HG03469 (cell line): ENCODE data around the gene NAP1L1.
A peak's percentile ranks its signal among the peaks of the same experiment; 100 is the strongest.

Experiments
- ATAC-seq: cut with Tn5 transposase; IDR thresholded peaks from one replicate; pipeline ENCODE4 v1.9.1; 2021; ENCODE audit warnings: mild to moderate bottlenecking, moderate library complexity, moderate number of reproducible peaks; ENCODE audit not compliant: unreplicated experiment

The NAP1L1 gene

GRCh38 chr12:76041406-76041805 is 43.1 kb downstream of the NAP1L1 start:
- no peak for ATAC-seq

- no peak for ATAC-seq
These were observed 44.0 kb downstream of the NAP1L1 start for GRCh38 chr12:76040461-76040860.

GRCh38 chr12:76038176-76038575 is 46.3 kb downstream of the NAP1L1 start:
- ATAC-seq = no peak

- ATAC-seq = peak; percentile 69
These were observed 47.1 kb downstream of the NAP1L1 start for GRCh38 chr12:76037130-76038103.

- ATAC-seq = no peak
These were observed 49.4 kb downstream of the NAP1L1 start for GRCh38 chr12:76035045-76035444.

GRCh38 chr12:76033081-76034011 is 51.1 kb downstream of the NAP1L1 start:
- no peak for ATAC-seq

GRCh38 chr12:76032043-76032981 is 52.2 kb downstream of the NAP1L1 start:
- ATAC-seq = peak; percentile 13

- ATAC-seq = peak; percentile 78
These were observed 53.0 kb downstream of the NAP1L1 start, which contains the start of gene PHLDA1 for GRCh38 chr12:76031414-76032042. TSS of gene PHLDA1 (minus strand) at chr12:76031776.

GRCh38 chr12:76031081-76031413 is 53.4 kb downstream of the NAP1L1 start:
- no peak for ATAC-seq

- ATAC-seq = no peak
These were observed 54.0 kb downstream of the NAP1L1 start for GRCh38 chr12:76030341-76031080.

- no peak for ATAC-seq
These were observed 54.5 kb downstream of the NAP1L1 start for GRCh38 chr12:76029982-76030340.

GRCh38 chr12:76028571-76029277 is 55.8 kb downstream of the NAP1L1 start:
- no peak for ATAC-seq

GRCh38 chr12:76026643-76027063 is 57.8 kb downstream of the NAP1L1 start:
- ATAC-seq = no peak

- ATAC-seq = no peak
These were observed 58.6 kb downstream of the NAP1L1 start for GRCh38 chr12:76025601-76026575.

- no peak for ATAC-seq
These were observed 59.4 kb downstream of the NAP1L1 start for GRCh38 chr12:76024942-76025600.

GRCh38 chr12:76024102-76024781 is 60.2 kb downstream of the NAP1L1 start:
- no peak for ATAC-seq
